HG03045 (cell line): Measurements from ENCODE around the gene CIT.

Experiments
- ATAC-seq: cut with Tn5 transposase; IDR thresholded peaks from one replicate; pipeline ENCODE4 v1.9.1; 2021; ENCODE audit warnings: mild to moderate bottlenecking, moderate library complexity; ENCODE audit not compliant: unreplicated experiment

CIT gene

GRCh38 chr12:119748497-119748896 is 128.6 kb downstream of the CIT start:
- ATAC-seq: no peak

- ATAC-seq: no peak
Observed at GRCh38 chr12:119746169-119746568, 131.0 kb downstream of the CIT start.

- ATAC-seq: no peak
Observed at GRCh38 chr12:119744900-119745606, 132.1 kb downstream of the CIT start.

GRCh38 chr12:119742700-119743099 is 134.4 kb downstream of the CIT start:
- no peak for ATAC-seq

- no peak for ATAC-seq
Observed at GRCh38 chr12:119740830-119741229, 136.3 kb downstream of the CIT start.

GRCh38 chr12:119735079-119735478 is 142.0 kb downstream of the CIT start:
- no peak for ATAC-seq

DNA sequence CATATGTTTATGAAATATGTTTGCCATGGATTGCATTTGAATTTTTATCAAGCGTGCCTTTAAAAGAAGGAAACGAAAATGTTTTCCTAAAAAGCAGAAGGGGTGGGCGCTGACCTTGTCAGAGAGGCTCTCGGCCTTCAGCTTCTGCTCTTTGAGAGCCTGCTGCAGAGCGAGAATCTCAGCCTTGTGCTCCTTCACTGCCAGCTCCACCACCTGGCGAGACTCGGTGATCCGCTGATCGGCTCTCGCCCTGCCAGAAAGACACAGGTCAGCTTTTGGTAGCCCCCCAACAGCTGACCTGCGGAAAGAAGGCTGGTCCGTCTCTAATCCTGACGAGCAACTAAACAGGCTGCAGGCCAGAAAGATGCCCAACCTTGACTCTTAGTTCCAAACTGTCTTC is 146.7 kb downstream of the CIT start:
- ATAC-seq: no peak

- ATAC-seq: no peak
Observed at GRCh38 chr12:119729871-119730270, 147.2 kb downstream of the CIT start.

GRCh38 chr12:119728444-119728745 is 148.7 kb downstream of the CIT start:
- no peak for ATAC-seq

DNA sequence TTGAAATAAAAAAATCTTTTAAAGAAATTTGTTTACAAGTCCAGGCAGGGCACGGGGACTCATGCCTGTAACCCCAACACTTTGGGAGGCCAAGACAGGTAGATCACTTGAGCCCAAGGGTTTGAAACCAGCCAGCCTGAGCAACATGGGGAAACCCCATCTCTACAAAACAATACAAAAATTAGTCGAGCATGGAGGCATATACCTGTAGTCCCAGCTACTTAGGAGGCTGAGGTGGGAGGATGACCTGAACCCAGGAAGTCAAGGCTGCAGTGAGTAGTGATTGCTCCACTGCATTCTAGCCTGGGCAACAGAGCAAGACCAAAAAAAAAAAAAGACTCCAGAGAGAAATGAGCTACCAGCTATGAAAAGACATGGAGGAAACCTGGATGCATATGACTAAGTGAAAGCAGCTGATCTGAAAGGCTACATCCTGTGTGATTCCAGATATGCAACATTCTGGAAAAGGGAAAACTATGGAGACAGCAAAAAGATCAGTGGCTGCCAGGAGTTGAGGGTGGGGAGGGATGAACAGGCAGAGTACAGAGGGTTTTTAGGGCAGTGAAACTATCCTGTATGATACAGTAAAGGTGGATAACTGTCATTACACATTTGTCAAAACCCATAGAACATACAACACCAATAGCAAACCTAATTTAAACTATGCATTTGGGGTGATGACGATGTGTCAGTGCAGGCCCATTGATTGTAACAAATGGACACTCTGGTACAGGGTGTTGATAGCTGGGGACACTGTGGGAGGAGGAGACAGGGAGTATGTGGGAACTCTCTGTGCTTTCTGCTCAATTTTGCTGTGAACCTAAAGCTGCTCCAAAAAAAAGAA is 149.3 kb downstream of the CIT start:
- ATAC-seq: no peak

GRCh38 chr12:119725523-119725922 is 151.6 kb downstream of the CIT start:
- no peak for ATAC-seq

GRCh38 chr12:119721306-119721705 is 155.8 kb downstream of the CIT start:
- ATAC-seq: no peak

DNA sequence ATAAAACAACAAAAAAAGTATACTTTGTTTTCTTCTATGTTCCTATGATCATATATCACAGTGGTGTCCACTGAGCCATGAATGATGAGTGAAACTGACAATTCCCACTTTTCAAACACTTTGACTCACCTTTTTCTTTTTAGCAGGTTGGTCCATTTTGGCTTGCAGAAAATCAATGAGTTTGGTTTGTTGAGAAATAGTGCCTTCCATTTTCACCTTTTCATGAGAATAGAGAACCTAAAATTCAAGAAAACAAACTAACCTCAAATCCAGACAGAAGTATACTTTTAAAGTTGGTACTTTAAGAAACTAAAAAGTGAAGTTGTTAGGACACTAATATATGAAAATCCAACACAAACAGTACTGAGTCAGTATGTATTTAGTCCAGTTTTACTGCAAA is 156.8 kb downstream of the CIT start:
- no peak for ATAC-seq

DNA sequence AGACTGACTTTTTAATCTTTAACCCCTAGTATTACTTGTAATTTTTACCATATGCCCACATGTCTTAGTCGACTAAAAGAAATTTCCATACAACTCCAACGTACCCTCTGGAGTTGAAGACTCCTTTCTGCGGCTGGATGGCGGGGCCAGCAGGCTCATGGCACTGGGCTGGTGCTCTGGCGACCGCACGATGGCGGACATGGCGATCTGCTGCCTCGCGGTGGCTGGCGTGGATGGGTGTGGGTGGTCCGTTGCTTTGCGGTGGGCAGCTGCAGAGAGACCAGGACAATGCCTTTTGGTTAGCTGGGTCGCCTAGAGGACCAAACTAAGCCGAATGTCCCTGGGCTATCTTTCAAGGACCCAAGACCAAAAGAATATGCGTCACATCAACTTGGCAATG is 159.0 kb downstream of the CIT start:
- no peak for ATAC-seq

DNA sequence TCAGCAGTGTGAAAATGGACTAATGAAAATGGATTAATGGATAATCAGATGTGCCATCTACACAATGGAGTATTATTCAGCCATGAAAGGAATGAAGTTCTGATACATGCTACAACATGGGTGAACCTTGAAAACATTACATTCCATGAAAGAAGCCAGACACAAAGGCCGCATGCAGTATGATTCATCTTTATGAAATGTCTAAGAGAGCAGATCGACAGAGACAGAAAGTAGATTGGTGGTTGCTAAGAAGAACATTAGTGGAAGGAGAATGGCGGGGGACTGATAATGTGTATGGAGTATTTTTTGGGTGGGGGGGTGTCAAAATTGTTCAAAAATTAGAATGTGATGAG is 161.9 kb downstream of the CIT start:
- no peak for ATAC-seq

GRCh38 chr12:119714614-119715267 is 162.4 kb downstream of the CIT start:
- no peak for ATAC-seq

DNA sequence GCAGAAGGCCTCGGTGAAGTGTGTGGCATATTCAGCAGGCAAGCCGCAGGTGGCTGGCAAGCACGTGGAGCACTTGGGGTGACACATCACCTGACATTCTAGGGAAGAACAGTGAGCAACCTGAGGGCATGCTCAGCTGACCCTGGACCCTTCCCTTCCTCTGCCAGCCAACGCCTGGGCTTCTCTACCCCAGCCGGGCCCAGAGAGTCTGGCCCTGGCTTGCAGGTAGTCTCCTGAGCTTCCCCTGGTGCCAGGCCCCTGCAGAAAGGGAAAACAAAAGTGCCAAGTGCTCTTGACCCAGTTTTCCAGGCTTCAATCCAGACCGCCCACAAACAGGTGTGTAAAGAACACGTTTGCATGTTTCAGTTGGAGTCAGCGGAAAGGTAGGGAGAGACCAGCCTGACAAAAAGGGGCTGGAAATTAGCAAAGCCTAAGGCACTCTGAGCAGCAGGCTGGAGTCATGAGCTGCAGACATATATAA is 163.5 kb downstream of the CIT start:
- ATAC-seq: no peak

DNA sequence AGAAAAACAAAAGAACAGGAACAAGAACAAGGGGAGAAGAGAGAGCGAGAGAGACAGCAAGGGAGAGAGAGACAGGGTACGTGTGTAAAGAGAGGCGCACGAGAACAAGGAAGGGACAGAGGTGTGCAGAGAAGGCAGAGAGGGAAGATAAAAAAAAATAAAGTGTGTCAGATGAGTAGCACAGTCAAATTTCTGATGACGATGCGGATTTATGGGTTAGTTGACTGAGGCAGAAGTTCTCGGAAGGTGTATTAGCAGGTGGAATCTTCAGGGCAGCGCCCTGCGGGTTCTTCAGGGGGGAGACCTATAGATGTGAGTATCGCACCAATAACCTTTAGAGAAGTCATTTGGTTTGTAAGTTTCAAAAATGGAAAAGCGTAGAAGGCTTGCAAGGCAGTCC is 164.4 kb downstream of the CIT start:
- no peak for ATAC-seq

- ATAC-seq: no peak
Observed at GRCh38 chr12:119711693-119712092, 165.4 kb downstream of the CIT start.

- ATAC-seq: no peak
Observed at GRCh38 chr12:119710965-119711551, 166.1 kb downstream of the CIT start.

GRCh38 chr12:119710374-119710964 is 166.7 kb downstream of the CIT start:
- ATAC-seq: no peak
